ENCODE data around the gene PRLR.

PRLR gene

DNA sequence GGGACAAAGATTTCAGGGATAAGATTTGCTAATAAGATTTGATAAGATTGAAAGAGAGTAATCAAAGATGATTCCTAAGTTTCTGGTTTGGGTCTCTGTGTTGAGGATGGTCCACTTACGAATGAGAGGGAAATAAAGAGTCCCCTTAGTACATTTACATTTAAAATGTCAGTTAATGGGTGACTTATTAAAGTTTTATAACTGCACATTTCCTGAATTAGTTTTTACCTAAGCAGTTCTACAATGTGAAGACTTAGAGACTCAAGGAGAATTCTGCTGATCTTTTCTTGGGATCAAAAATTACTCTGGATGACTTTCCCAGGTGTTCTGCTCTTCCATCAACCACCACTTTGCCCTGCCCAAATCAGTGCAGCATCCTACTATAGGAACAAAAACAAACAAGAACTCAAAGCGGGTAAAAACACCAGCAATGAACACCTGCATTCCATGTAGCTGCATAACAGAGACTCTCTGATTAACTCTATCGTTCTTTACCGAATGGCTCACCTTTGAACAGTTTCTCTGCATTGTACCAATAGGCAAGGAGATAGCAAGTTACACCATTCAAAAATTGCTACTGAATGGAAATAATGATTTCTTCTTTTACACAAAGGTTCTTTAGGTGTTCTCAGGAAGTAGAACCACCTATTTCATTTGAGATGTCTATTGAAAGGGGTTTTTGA is 65.3 kb downstream of the PRLR start:
- H3K4me1 ChIP-seq = peaks cover 0 to 5% (median 0%) of the 10 kb centered on the region in 10 experiments; a peak in 1 of 20 replicates
- H3K4me2 ChIP-seq = no peak overlapping the region
- H3K9me3 ChIP-seq (replicated peaks in 1 of 11) = peaks cover 24 to 42% (median 31%) of the 10 kb centered on the region in 11 experiments
- no peaks in the 10 kb centered on the region for H4K20me1 ChIP-seq
- no peak overlapping the region for H3K27ac ChIP-seq
- no peak overlapping the region for H3K4me3 ChIP-seq
- no peaks in the 10 kb centered on the region for H3K36me3 ChIP-seq
- H3K9ac ChIP-seq = no peak overlapping the region
- H3K27me3 ChIP-seq = no peaks in the 10 kb centered on the region
- TF ChIP-seq Cebpa-rat (IDR thresholded peaks at IDR 0.05) = no peak

DNA sequence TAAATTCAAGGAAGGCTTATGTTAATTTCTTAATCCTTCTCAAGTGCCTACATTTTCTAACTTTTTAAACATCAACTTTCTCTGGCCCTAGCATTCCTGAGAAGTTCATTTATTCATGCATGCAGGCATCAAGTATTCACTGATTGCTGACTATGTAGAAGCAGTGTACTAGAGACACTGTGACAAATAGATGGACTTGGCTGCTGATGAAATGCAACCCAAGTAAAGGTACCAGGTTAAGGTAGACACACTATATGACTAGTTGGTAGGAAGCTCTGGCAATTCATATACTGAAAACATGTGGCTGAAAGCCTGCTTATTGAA is 66.6 kb downstream of the PRLR start:
- H3K27me3 ChIP-seq = no peaks in the 10 kb centered on the region
- no peak overlapping the region for H3K27ac ChIP-seq
- no peak overlapping the region for H3K4me2 ChIP-seq
- H3K36me3 ChIP-seq = no peaks in the 10 kb centered on the region
- no peak overlapping the region for H3K9ac ChIP-seq
- no peak overlapping the region for H3K4me3 ChIP-seq
- H3K4me1 ChIP-seq = peaks cover 0 to 5% (median 0%) of the 10 kb centered on the region in 10 experiments; a peak in 1 of 20 replicates
- TF ChIP-seq Cebpa-rat (IDR thresholded peaks at IDR 0.05) = no peak
- peaks cover 11 to 30% (median 21%) of the 10 kb centered on the region in 11 experiments; a peak in 21 of 22 replicates for H3K9me3 ChIP-seq (replicated peaks in 1 of 11)
- no peaks in the 10 kb centered on the region for H4K20me1 ChIP-seq

DNA sequence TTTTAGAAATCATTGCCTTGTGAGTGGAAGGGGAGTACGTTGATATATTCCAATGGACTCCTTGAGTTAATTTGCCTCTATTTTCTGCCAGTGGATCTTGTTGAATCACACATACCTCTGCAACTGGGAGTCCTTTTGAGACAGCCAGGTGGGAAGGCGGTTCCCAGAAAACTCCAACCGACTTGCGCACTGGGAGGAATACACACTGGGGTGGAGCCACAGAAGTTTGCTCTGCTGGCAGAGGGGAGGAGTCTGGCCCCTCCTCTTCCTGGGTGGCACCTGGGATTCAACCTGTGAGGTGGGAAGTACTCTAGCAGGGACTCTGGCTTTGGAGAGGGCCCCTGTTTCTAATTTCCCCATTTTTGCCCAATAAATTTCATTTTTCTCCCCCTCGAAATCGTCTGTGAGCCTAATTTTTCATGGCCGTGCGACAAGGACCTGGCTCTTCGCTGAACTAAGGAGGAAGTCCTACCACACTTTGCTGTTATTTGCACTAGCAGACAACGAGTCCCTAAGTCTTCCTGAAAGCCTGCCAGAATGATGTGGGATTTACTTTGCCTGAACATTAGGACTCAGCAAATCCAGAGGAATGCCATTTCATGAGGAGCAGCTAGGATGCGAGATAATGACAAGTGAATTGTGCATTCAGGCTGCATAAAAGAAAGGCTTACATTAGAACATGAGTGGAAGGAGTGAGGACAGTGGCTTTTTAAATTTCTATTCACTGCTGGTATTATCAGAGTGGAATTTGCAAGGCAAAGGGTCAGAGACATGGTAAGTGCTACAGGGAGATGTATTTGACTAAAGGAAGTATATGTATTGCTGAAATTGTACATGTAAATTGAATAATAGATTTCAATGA is 67.2 kb downstream of the PRLR start:
- H3K9ac ChIP-seq = no peak overlapping the region
- TF ChIP-seq Cebpa-rat (IDR thresholded peaks at IDR 0.05) = no peak
- H3K4me1 ChIP-seq = peaks cover 0 to 5% (median 0%) of the 10 kb centered on the region in 10 experiments; a peak in 1 of 20 replicates
- no peaks in the 10 kb centered on the region for H3K27me3 ChIP-seq
- H3K27ac ChIP-seq = no peak overlapping the region
- peaks cover 5 to 24% (median 16%) of the 10 kb centered on the region in 11 experiments; a peak in 20 of 22 replicates for H3K9me3 ChIP-seq (replicated peaks in 1 of 11)
- no peak overlapping the region for H3K4me3 ChIP-seq
- H3K4me2 ChIP-seq = no peak overlapping the region
- H3K36me3 ChIP-seq = no peaks in the 10 kb centered on the region
- no peaks in the 10 kb centered on the region for H4K20me1 ChIP-seq

DNA sequence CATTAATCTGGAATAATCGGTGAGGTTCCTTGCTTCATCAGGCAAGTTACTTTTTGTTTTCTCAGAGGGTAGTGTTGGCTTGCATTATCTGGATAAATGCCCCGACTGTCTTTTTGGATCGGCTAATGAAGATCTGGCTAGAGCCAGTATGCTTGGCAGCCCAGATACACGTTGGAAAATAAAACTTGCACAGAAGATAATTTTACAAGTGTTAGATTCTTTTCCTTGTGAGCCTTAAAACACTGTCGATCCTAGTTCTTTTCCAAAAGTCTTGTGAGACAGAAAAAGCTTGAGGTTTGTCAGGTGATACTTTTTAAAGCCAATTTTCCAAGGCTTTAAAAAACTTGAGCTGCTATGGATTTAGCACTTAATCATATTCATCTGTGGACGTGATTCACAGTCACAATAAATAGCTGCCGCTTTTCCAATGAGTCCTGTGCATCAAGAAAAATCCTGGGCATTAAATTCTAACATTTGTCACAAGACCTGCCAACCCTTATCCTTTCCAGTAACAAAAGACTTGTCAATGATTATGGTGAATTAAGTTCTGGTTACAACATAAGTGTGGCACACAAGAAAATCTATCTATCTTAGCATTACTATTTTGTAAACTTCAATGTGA is 68.5 kb downstream of the PRLR start:
- Histone ChIP-seq H3K27ac (no peak overlapping the region), H3K9me3 (replicated peaks in 1 of 11) (peaks cover 0 to 17% (median 4%) of the 10 kb centered on the region in 11 experiments; a peak in 12 of 22 replicates), H3K4me3 (no peak overlapping the region), H3K36me3 (no peaks in the 10 kb centered on the region), H4K20me1 (no peaks in the 10 kb centered on the region), H3K4me2 (no peak overlapping the region), H3K27me3 (no peaks in the 10 kb centered on the region), H3K4me1 (peaks cover 0 to 5% (median 0%) of the 10 kb centered on the region in 10 experiments; a peak in 1 of 20 replicates), H3K9ac (no peak overlapping the region)
- TF ChIP-seq Cebpa-rat (IDR thresholded peaks at IDR 0.05) = no peak

DNA sequence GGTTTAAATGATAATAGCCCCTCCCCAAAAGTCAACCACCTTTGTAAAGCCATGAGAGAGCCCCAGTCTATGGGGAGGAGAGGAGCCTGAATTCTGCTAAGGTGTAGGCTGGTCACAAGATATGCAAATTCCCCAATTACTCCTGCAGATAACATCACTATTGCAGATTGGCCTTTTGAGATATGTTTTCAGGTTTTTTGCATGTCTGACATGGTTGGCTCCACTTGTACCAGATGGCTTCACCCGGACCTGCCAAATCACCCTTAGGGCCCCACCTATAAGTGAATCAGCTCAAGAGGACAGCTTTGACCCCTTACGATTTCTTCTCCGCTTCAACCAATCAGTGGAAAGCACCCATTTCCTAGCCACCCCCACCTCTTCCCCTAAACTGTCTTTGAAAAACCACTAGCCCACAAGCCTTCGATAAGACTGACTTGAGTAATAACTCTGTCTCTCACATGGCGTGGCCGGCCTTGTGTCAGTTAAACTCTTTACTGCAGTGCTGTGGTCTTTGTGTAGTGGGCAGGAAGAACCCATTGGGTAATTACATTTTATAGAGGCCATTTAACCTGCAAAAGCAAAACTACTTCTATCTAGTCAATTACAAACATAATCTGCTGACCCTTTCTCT is 69.7 kb downstream of the PRLR start:
- no peak overlapping the region for H3K27ac ChIP-seq
- peaks cover 0 to 5% (median 0%) of the 10 kb centered on the region in 10 experiments; a peak in 1 of 20 replicates for H3K4me1 ChIP-seq
- TF ChIP-seq Cebpa-rat (IDR thresholded peaks at IDR 0.05) = no peak
- H3K27me3 ChIP-seq = no peaks in the 10 kb centered on the region
- no peaks in the 10 kb centered on the region for H3K36me3 ChIP-seq
- H4K20me1 ChIP-seq = no peaks in the 10 kb centered on the region
- peak overlapping the region in 2 of 11 experiments; percentile 3 to 12; a peak in 1 of 22 replicates for H3K4me2 ChIP-seq
- H3K9me3 ChIP-seq (replicated peaks in 1 of 11) = peaks cover 0 to 17% (median 3%) of the 10 kb centered on the region in 11 experiments; a peak in 6 of 22 replicates
- H3K9ac ChIP-seq = no peak overlapping the region
- H3K4me3 ChIP-seq = no peak overlapping the region

DNA sequence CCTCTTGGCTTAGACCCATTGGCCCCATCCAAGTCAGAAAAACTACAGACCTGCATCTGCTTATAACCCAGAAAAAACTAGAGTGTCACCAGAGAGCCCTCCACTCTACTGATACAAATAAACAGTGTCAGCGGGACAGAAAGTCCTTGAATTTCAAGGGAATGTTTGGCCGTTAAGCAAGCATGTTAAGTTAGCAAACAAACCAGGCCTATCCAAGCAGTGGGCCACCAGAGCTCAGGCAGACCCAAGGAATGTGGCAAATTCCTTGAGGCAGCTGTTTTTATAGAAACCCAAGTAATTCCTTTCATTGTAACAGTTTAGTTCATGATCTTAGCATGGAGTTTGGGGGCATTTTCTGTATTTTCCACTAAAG is 70.9 kb downstream of the PRLR start:
- H3K4me2 ChIP-seq = no peak overlapping the region
- H3K9me3 ChIP-seq (replicated peaks in 1 of 11) = peaks cover 0 to 17% (median 3%) of the 10 kb centered on the region in 11 experiments; a peak in 6 of 22 replicates

DNA sequence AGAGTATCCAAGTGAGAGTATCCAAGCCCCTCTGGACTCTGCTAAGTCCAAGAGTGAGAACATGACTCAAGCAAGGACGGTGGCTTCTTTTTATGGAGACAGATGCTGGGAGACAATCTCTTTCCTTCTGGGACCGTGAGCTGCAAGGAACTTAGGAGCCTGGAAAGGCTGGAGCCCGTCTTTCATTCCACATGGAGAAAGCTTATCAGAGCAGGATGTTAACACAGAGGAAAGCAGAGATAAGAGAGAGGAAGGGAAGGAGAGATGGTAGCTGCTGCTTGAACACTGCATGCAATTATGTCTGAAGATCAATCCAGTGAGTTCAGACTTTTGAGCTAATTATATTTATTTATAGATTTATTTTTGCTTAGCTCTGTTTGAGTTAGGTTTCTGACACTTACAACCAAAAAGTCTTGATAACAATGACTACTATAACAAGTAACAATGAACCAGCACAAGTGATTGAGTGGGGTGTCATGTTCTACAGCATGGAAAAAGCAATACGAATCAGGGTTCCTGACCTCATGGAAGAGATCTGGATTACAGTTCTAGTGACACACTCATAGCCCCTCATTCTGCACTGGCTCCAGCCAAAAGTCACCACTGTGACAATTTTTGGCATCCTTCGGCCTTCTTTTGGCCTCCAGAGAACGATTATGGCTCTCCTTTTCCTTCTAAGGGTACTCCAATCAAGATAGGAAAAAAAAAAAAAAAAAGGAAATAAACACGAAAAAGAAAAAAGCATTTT is 71.5 kb downstream of the PRLR start:
- TF ChIP-seq Cebpa-rat (IDR thresholded peaks at IDR 0.05) = no peak
- Histone ChIP-seq H3K27ac (no peak overlapping the region), H3K9ac (no peak overlapping the region), H3K4me1 (peaks cover 0 to 5% (median 0%) of the 10 kb centered on the region in 10 experiments; a peak in 1 of 20 replicates), H3K4me3 (no peak overlapping the region), H3K36me3 (no peaks in the 10 kb centered on the region), H4K20me1 (no peaks in the 10 kb centered on the region), H3K9me3 (replicated peaks in 1 of 11) (peaks cover 0 to 17% (median 3%) of the 10 kb centered on the region in 11 experiments; a peak in 6 of 22 replicates), H3K4me2 (no peak overlapping the region), H3K27me3 (no peaks in the 10 kb centered on the region)

More for the DNA sequence above, 70.9 kb downstream of the PRLR start:
- H3K4me3 ChIP-seq = no peak overlapping the region
- H3K4me1 ChIP-seq = peaks cover 0 to 5% (median 0%) of the 10 kb centered on the region in 10 experiments; a peak in 1 of 20 replicates
- no peaks in the 10 kb centered on the region for H3K27me3 ChIP-seq
- no peaks in the 10 kb centered on the region for H4K20me1 ChIP-seq
- no peak overlapping the region for H3K27ac ChIP-seq
- no peak for TF ChIP-seq Cebpa-rat (IDR thresholded peaks at IDR 0.05)
- H3K36me3 ChIP-seq = no peaks in the 10 kb centered on the region
- no peak overlapping the region for H3K9ac ChIP-seq

DNA sequence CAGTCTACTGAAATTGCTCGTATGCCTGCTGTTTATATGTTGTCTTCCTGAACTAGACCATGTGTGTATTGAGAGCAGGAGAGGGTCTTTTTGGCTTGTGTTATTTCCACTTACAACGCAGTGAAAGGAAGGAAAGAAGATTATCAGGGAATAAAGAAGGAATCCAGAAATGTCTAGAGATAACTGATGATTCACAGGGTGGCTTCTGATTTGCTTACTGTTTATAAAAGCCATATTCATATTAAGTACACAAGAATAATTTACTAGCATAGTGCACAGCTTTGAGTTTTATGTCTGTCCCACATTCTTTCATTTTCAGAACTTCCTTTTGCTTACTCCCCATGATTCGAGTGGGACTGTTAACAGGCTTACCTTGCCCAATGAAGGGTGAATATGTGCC is 72.1 kb downstream of the PRLR start:
- H3K27ac ChIP-seq = no peak overlapping the region
- no peaks in the 10 kb centered on the region for H3K36me3 ChIP-seq
- no peak for TF ChIP-seq Cebpa-rat (IDR thresholded peaks at IDR 0.05)
- no peak overlapping the region for H3K4me2 ChIP-seq
- no peaks in the 10 kb centered on the region for H3K27me3 ChIP-seq
- H3K9me3 ChIP-seq (replicated peaks in 1 of 11) = peaks cover 0 to 17% (median 3%) of the 10 kb centered on the region in 11 experiments; a peak in 6 of 22 replicates
- H3K4me3 ChIP-seq = no peak overlapping the region
- no peaks in the 10 kb centered on the region for H4K20me1 ChIP-seq
- H3K9ac ChIP-seq = no peak overlapping the region
- H3K4me1 ChIP-seq = peaks cover 0 to 5% (median 0%) of the 10 kb centered on the region in 10 experiments; a peak in 1 of 20 replicates

Data from BLaER1 treated with 17β-estradiol and CSF1 and Interleukin-3, amounts not matched to agents 10 nM and 100 nM (cell line).